HL-60 (cell line): ENCODE measurements around the gene ZIC5.

Experiments
- DNase-seq, 2 experiments: peaks; one replicate each; pipeline ENCODE4 v3.0.0-alpha.2; 2010 to 2020; ENCODE audit warnings: low read depth in 1 of 2, low spot score in 1 of 2
- H3K27ac ChIP-seq: fragments of 250-450 bp; sonication (Bioruptor Pico); replicated peaks from 2 replicates; pipeline ENCODE4 v1.5.1; 2020; ENCODE audit warnings: mild to moderate bottlenecking, moderate library complexity
- H3K27me3 ChIP-seq: fragments of 250-450 bp; sonication (Bioruptor Pico); 2 replicates; pipeline ENCODE4 v1.5.1; 2021; ENCODE audit warnings: mild to moderate bottlenecking, moderate library complexity; ENCODE audit not compliant: insufficient read depth, poor library complexity, severe bottlenecking
- H3K4me3 ChIP-seq: replicated peaks from 2 replicates; pipeline ENCODE4 v1.5.1; 2011; ENCODE audit warnings: mild to moderate bottlenecking, control low read depth, low read length; ENCODE audit not compliant: insufficient read depth
- CTCF ChIP-seq: IDR thresholded peaks from one replicate; pipeline ENCODE4 v1.5.1; 2011; ENCODE audit warnings: low read length, control low read depth, inconsistent platforms; ENCODE audit not compliant: insufficient read depth
- GABPA ChIP-seq: IDR thresholded peaks from 2 replicates; pipeline ENCODE4 v1.6.1; 2012; ENCODE audit warnings: low read depth
- POLR2AphosphoS5 ChIP-seq: IDR thresholded peaks from 2 replicates; pipeline ENCODE4 v1.6.1; 2012; ENCODE audit warnings: low read depth
- REST ChIP-seq: IDR thresholded peaks from 2 replicates; pipeline ENCODE4 v1.6.1; 2012; ENCODE audit warnings: low read depth; ENCODE audit not compliant: insufficient replicate concordance
- SPI1 ChIP-seq: IDR thresholded peaks from 2 replicates; pipeline ENCODE4 v1.6.1; 2012; ENCODE audit warnings: low read depth, mild to moderate bottlenecking, borderline replicate concordance

ZIC5 gene

GRCh38 chr13:99923877-99924582, 47.5 kb downstream of the ZIC5 start:
- TF ChIP-seq POLR2AphosphoS5 (no peak), GABPA (no peak), REST (no peak), CTCF (no peak), SPI1 (no peak)
- H3K27me3 ChIP-seq, result no peaks in the 10 kb centered on the region
- DNase-seq, result no peak
- no peak overlapping the region for H3K4me3 ChIP-seq
- H3K27ac ChIP-seq, result no peak overlapping the region

GRCh38 chr13:99922631-99923404, 48.7 kb downstream of the ZIC5 start:
- Histone ChIP-seq H3K27me3 (peaks cover 5% of the 10 kb centered on the region), H3K27ac (no peak overlapping the region), H3K4me3 (no peak overlapping the region)
- TF ChIP-seq SPI1 (no peak), REST (no peak), CTCF (no peak), GABPA (no peak), POLR2AphosphoS5 (no peak)
- DNase-seq, result no peak

- no peak for DNase-seq
- Histone ChIP-seq H3K27ac (no peak overlapping the region), H3K27me3 (peaks cover 5% of the 10 kb centered on the region), H3K4me3 (no peak overlapping the region)
- TF ChIP-seq POLR2AphosphoS5 (no peak), GABPA (no peak), SPI1 (no peak), CTCF (no peak), REST (no peak)
These were observed 52.4 kb downstream of the ZIC5 start for GRCh38 chr13:99919132-99919531.
